HUES6 (cell line): Measurements from ENCODE around the gene PEX7.
"Not testable (repeated sequence)": the region's sequence is repeated elsewhere in the genome, so short reads cannot be mapped to it uniquely, and the experiment has no call there.

Experiments used
- H3K27ac ChIP-seq: 2 replicates; pipeline ENCODE4 v1.7.0; 2013; ENCODE audit warnings: low read depth, mild to moderate bottlenecking, low read length, inconsistent platforms
- H3K27me3 ChIP-seq: 2 replicates; pipeline ENCODE4 v1.6.1; 2013; ENCODE audit warnings: low read length; ENCODE audit not compliant: control insufficient read depth, insufficient read depth
- H3K36me3 ChIP-seq: 2 replicates; pipeline ENCODE4 v1.6.1; 2013; ENCODE audit warnings: low read length; ENCODE audit not compliant: control insufficient read depth, insufficient read depth
- H3K4me1 ChIP-seq: 2 replicates; pipeline ENCODE4 v1.6.1; 2013; ENCODE audit warnings: low read length; ENCODE audit not compliant: control insufficient read depth, insufficient read depth
- H3K4me3 ChIP-seq: 2 replicates; pipeline ENCODE4 v1.5.1; 2013; ENCODE audit warnings: low read depth, low read length
- H3K9ac ChIP-seq: one replicate; pipeline ENCODE4 v1.6.1; 2013; ENCODE audit warnings: mild to moderate bottlenecking, low read length
- H3K9me3 ChIP-seq: 2 replicates; pipeline ENCODE4 v1.6.1; 2013; ENCODE audit warnings: low read depth, low read length; ENCODE audit not compliant: control insufficient read depth, insufficient read depth

Gene PEX7

GRCh38 chr6:136955123-136955522 lies 132.7 kb downstream of the PEX7 start:
- Histone ChIP-seq H3K9ac (no peak overlapping the region), H3K4me1 (peaks cover 55% of the 10 kb centered on the region), H3K36me3 (no peaks in the 10 kb centered on the region), H3K27me3 (no peaks in the 10 kb centered on the region), H3K4me3 (no peak overlapping the region), H3K9me3 (no peaks in the 10 kb centered on the region), H3K27ac (peak overlapping the region; percentile 97)

GRCh38 chr6:136956590-136957544 lies 134.5 kb downstream of the PEX7 start:
- no peaks in the 10 kb centered on the region for H3K27me3 ChIP-seq
- peak overlapping the region; percentile 97 for H3K27ac ChIP-seq
- peaks cover 67% of the 10 kb centered on the region for H3K4me1 ChIP-seq
- 0 out of 2 replicates have a peak overlapping the region, but pooled peaks have one; percentile 16 for H3K4me3 ChIP-seq
- no peaks in the 10 kb centered on the region for H3K36me3 ChIP-seq
- H3K9ac ChIP-seq = peak overlapping the region; percentile 81
- no peaks in the 10 kb centered on the region for H3K9me3 ChIP-seq

- Histone ChIP-seq H3K4me1 (peaks cover 75% of the 10 kb centered on the region), H3K36me3 (no peaks in the 10 kb centered on the region), H3K9ac (peak overlapping the region; percentile 62), H3K27me3 (no peaks in the 10 kb centered on the region), H3K9me3 (no peaks in the 10 kb centered on the region), H3K27ac (peak overlapping the region; percentile 72), H3K4me3 (no peak overlapping the region)
These were observed 135.8 kb downstream of the PEX7 start for GRCh38 chr6:136958168-136958567.

- Histone ChIP-seq H3K4me1 (peaks cover 73% of the 10 kb centered on the region), H3K27me3 (no peaks in the 10 kb centered on the region), H3K36me3 (no peaks in the 10 kb centered on the region), H3K9ac (peak overlapping the region; percentile 18), H3K4me3 (no peak overlapping the region), H3K27ac (0 out of 2 replicates have a peak overlapping the region, but pooled peaks have one; percentile 31), H3K9me3 (no peaks in the 10 kb centered on the region)
These were observed 137.1 kb downstream of the PEX7 start for GRCh38 chr6:136959471-136959891.

GRCh38 chr6:136959935-136960334 lies 137.5 kb downstream of the PEX7 start:
- H3K27me3 ChIP-seq, H3K4me3 ChIP-seq, H3K9ac ChIP-seq, H3K36me3 ChIP-seq, H3K9me3 ChIP-seq: not testable (repeated sequence)
- Histone ChIP-seq H3K4me1 (peaks cover 71% of the 10 kb centered on the region), H3K27ac (0 out of 2 replicates have a peak overlapping the region, but pooled peaks have one; percentile 31)

- no peak overlapping the region for H3K4me3 ChIP-seq
- no peak overlapping the region for H3K9ac ChIP-seq
- H3K27me3 ChIP-seq = no peaks in the 10 kb centered on the region
- no peaks in the 10 kb centered on the region for H3K9me3 ChIP-seq
- peaks cover 63% of the 10 kb centered on the region for H3K4me1 ChIP-seq
- H3K27ac ChIP-seq = no peak overlapping the region
- no peaks in the 10 kb centered on the region for H3K36me3 ChIP-seq
These were observed 138.4 kb downstream of the PEX7 start for GRCh38 chr6:136960781-136961180.

- Histone ChIP-seq H3K36me3 (no peaks in the 10 kb centered on the region), H3K27me3 (no peaks in the 10 kb centered on the region), H3K27ac (no peak overlapping the region), H3K9me3 (no peaks in the 10 kb centered on the region), H3K9ac (no peak overlapping the region), H3K4me3 (no peak overlapping the region), H3K4me1 (peaks cover 57% of the 10 kb centered on the region)
These were observed 139.5 kb downstream of the PEX7 start for GRCh38 chr6:136961848-136962247.

- Histone ChIP-seq H3K27ac (peak overlapping the region; percentile 52; the same call in 1 of the 2 replicates), H3K36me3 (no peaks in the 10 kb centered on the region), H3K4me1 (peaks cover 51% of the 10 kb centered on the region), H3K4me3 (no peak overlapping the region), H3K9me3 (no peaks in the 10 kb centered on the region), H3K27me3 (no peaks in the 10 kb centered on the region), H3K9ac (no peak overlapping the region)
These were observed 140.3 kb downstream of the PEX7 start for GRCh38 chr6:136962661-136963060.

- Histone ChIP-seq H3K9ac (no peak overlapping the region), H3K4me1 (peaks cover 50% of the 10 kb centered on the region), H3K9me3 (no peaks in the 10 kb centered on the region), H3K4me3 (no peak overlapping the region), H3K36me3 (no peaks in the 10 kb centered on the region), H3K27ac (no peak overlapping the region), H3K27me3 (no peaks in the 10 kb centered on the region)
These were observed 140.9 kb downstream of the PEX7 start for GRCh38 chr6:136963259-136963658.
